Neural cell (in vitro differentiated cells): ENCODE measurements around the gene UMAD1. TPM values are rescaled to one million over a fixed set of nuclear protein-coding genes. Genes with fewer than 3 reads are reported as not detected.
A peak's percentile ranks its signal among the peaks of the same experiment; 100 is the strongest.

Source experiments
- H2AFZ ChIP-seq: fragments of 200-600, 300-800 bp; sonication (generic), shearing (Covaris generic); 2 replicates; pipeline ENCODE4 v1.6.0; 2014; ENCODE audit warnings: low read depth, mild to moderate bottlenecking, antibody characterized with exemption, low read length, moderate library complexity
- H3F3A ChIP-seq: fragments of 200-600 bp; shearing (Covaris generic); 2 replicates; pipeline ENCODE4 v1.6.1; 2016; ENCODE audit warnings: mild to moderate bottlenecking, moderate library complexity, mixed read lengths, antibody characterized with exemption, low read length; ENCODE audit not compliant: insufficient read depth, poor library complexity, severe bottlenecking
- H3K27ac ChIP-seq: fragments of 200-600, 300-800 bp; sonication (generic), shearing (Covaris generic); 2 replicates; pipeline ENCODE4 v1.5.1; 2014; ENCODE audit warnings: mild to moderate bottlenecking, low read length, moderate library complexity
- H3K27me3 ChIP-seq: fragments of 300-800, 200-600 bp; sonication (generic), shearing (Covaris generic); 2 replicates; pipeline ENCODE4 v1.6.0; 2014; ENCODE audit warnings: mild to moderate bottlenecking, low read depth, low read length, moderate library complexity; ENCODE audit not compliant: insufficient read depth
- H3K36me3 ChIP-seq: fragments of 300-800, 200-600 bp; sonication (generic), shearing (Covaris generic); 2 replicates; pipeline ENCODE4 v1.5.1; 2014; ENCODE audit warnings: mild to moderate bottlenecking, antibody characterized with exemption, low read length, moderate library complexity; ENCODE audit not compliant: insufficient read depth
- H3K4me2 ChIP-seq: fragments of 300-800, 200-600 bp; sonication (generic), shearing (Covaris generic); 2 replicates; pipeline ENCODE4 v1.6.0; 2014; ENCODE audit warnings: mild to moderate bottlenecking, low read length
- H3K4me3 ChIP-seq: fragments of 300-800, 200-600 bp; sonication (generic), shearing (Covaris generic); 2 replicates; pipeline ENCODE4 v1.5.1; 2014; ENCODE audit warnings: mild to moderate bottlenecking, low read length, moderate library complexity
- H3K79me2 ChIP-seq: fragments of 200-600 bp; shearing (Covaris generic); replicated peaks from 2 replicates; pipeline ENCODE4 v1.6.0; 2014; ENCODE audit warnings: mild to moderate bottlenecking, low read length, moderate library complexity; ENCODE audit not compliant: insufficient read depth
- H3K9ac ChIP-seq: fragments of 300-800, 200-600 bp; sonication (generic), shearing (Covaris generic); 2 replicates; pipeline ENCODE4 v1.6.1; 2016; ENCODE audit warnings: mild to moderate bottlenecking, low read length, mixed read lengths
- H3K9me2 ChIP-seq: fragments of 200-600 bp; shearing (Covaris generic); 2 replicates; pipeline ENCODE4 v1.6.1; 2016; ENCODE audit warnings: mild to moderate bottlenecking, low read length, mixed read lengths; ENCODE audit not compliant: insufficient read depth
- H3K9me3 ChIP-seq: fragments of 200-600, 300-800 bp; sonication (generic), shearing (Covaris generic); 2 replicates; pipeline ENCODE4 v1.6.1; 2016; ENCODE audit warnings: mild to moderate bottlenecking, mixed run types, low read length, moderate library complexity, mixed read lengths
- H4K20me1 ChIP-seq: fragments of 200-600 bp; shearing (Covaris generic); 2 replicates; pipeline ENCODE4 v1.6.1; 2016; ENCODE audit warnings: mild to moderate bottlenecking, mixed run types; ENCODE audit not compliant: insufficient read depth
- CTCF ChIP-seq: fragments of 450-650 bp; IDR thresholded peaks from 2 replicates; pipeline ENCODE4 v1.5.1; 2014; ENCODE audit warnings: antibody characterized with exemption, mild to moderate bottlenecking, moderate library complexity; ENCODE audit not compliant: poor library complexity, severe bottlenecking
- EP300 ChIP-seq: fragments of 450-650 bp; conservative IDR thresholded peaks from 2 replicates; pipeline ENCODE4 v1.6.1; 2014; ENCODE audit warnings: antibody characterized with exemption, mild to moderate bottlenecking, moderate library complexity; ENCODE audit not compliant: poor library complexity, severe bottlenecking
- EZH2 ChIP-seq: fragments of 200-600, 300-800 bp; shearing (Covaris generic), sonication (generic); IDR thresholded peaks from 2 replicates; pipeline ENCODE4 v1.6.1; 2014; ENCODE audit warnings: antibody characterized with exemption, low read length, borderline replicate concordance, mild to moderate bottlenecking; ENCODE audit not compliant: insufficient read depth, poor library complexity, severe bottlenecking
- MXI1 ChIP-seq: fragments of 450-650 bp; conservative IDR thresholded peaks from 2 replicates; pipeline ENCODE4 v1.6.1; 2014; ENCODE audit warnings: antibody characterized with exemption, mild to moderate bottlenecking; ENCODE audit not compliant: poor library complexity, severe bottlenecking
- POLR2AphosphoS5 ChIP-seq: IDR thresholded peaks from 2 replicates; pipeline ENCODE4 v1.6.1; 2012
- RAD21 ChIP-seq: fragments of 450-650 bp; conservative IDR thresholded peaks from 2 replicates; pipeline ENCODE4 v1.6.1; 2014; ENCODE audit warnings: antibody characterized with exemption, mild to moderate bottlenecking, moderate library complexity
- REST ChIP-seq: IDR thresholded peaks from 2 replicates; pipeline ENCODE4 v1.6.1; 2012; ENCODE audit warnings: borderline replicate concordance
- SMC3 ChIP-seq: fragments of 450-650 bp; conservative IDR thresholded peaks from 2 replicates; pipeline ENCODE4 v1.6.1; 2014; ENCODE audit warnings: antibody characterized with exemption, mild to moderate bottlenecking, moderate library complexity; ENCODE audit not compliant: poor library complexity
- TAF1 ChIP-seq: IDR thresholded peaks from 2 replicates; pipeline ENCODE4 v1.6.1; 2012; ENCODE audit warnings: low read depth
- polyA plus RNA-seq: library from polyadenylated mRNA; depleted of rRNA; stranded (reverse); fragments of >200 nt; gene quantifications from 2 replicates; pipeline ENCODE4 v1.2.3, GENCODE V29; 2014

UMAD1 gene
- polyA plus RNA-seq, 1 donor from 2014 or later, result 14.7 TPM

GRCh38 chr7:7869036-7869435 lies 228.5 kb downstream of the UMAD1 start:
- peak overlapping the region; percentile 7 for H3K9ac ChIP-seq
- H3K36me3 ChIP-seq, result no peaks in the 10 kb centered on the region
- H3K27ac ChIP-seq, result peak overlapping the region; percentile 31
- no peak overlapping the region for H3K4me3 ChIP-seq
- no peak for TF ChIP-seq MXI1
- H3K9me2 ChIP-seq, result no peaks in the 10 kb centered on the region
- H4K20me1 ChIP-seq, result no peaks in the 10 kb centered on the region
- no peaks in the 10 kb centered on the region for H3K79me2 ChIP-seq
- H3K9me3 ChIP-seq, result no peaks in the 10 kb centered on the region
- no peak overlapping the region for H2AFZ ChIP-seq
- no peak overlapping the region for H3K4me2 ChIP-seq
- no peaks in the 10 kb centered on the region for H3K27me3 ChIP-seq
- no peaks in the 10 kb centered on the region for H3F3A ChIP-seq

- Histone ChIP-seq H3F3A (no peaks in the 10 kb centered on the region), H4K20me1 (no peaks in the 10 kb centered on the region), H3K9me2 (no peaks in the 10 kb centered on the region), H3K4me3 (no peak overlapping the region), H3K79me2 (no peaks in the 10 kb centered on the region), H3K36me3 (no peaks in the 10 kb centered on the region), H3K4me2 (no peak overlapping the region), H3K9me3 (no peaks in the 10 kb centered on the region), H2AFZ (no peak overlapping the region), H3K27ac (peak overlapping the region; percentile 31), H3K27me3 (no peaks in the 10 kb centered on the region), H3K9ac (no peak overlapping the region)
- TF ChIP-seq TAF1 (no peak), REST (no peak)
Measured at GRCh38 chr7:7869651-7870050, 229.1 kb downstream of the UMAD1 start.

- Histone ChIP-seq H3K9ac (no peak overlapping the region), H3K9me2 (no peaks in the 10 kb centered on the region), H4K20me1 (no peaks in the 10 kb centered on the region), H2AFZ (no peak overlapping the region), H3K36me3 (no peaks in the 10 kb centered on the region), H3K27me3 (no peaks in the 10 kb centered on the region), H3K4me2 (no peak overlapping the region), H3K79me2 (no peaks in the 10 kb centered on the region), H3F3A (no peaks in the 10 kb centered on the region), H3K9me3 (no peaks in the 10 kb centered on the region), H3K4me3 (no peak overlapping the region), H3K27ac (no peak overlapping the region)
- no peak for TF ChIP-seq EZH2
- TF ChIP-seq POLR2AphosphoS5, result no peak
- TF ChIP-seq EP300, result no peak
- no peak for TF ChIP-seq CTCF
- no peak for TF ChIP-seq SMC3
- no peak for TF ChIP-seq MXI1
- TF ChIP-seq REST, result no peak
- no peak for TF ChIP-seq TAF1
- no peak for TF ChIP-seq RAD21
Measured at GRCh38 chr7:7870555-7870954, 230.0 kb downstream of the UMAD1 start.
